Neural cell (in vitro differentiated cells): ENCODE results near the gene IGF2BP2. TPM values are rescaled to one million over a fixed set of nuclear protein-coding genes. Genes with fewer than 3 reads are reported as not detected.

Source experiments
- H2AFZ ChIP-seq: fragments of 200-600, 300-800 bp; sonication (generic), shearing (Covaris generic); 2 replicates; pipeline ENCODE4 v1.6.0; 2014; ENCODE audit warnings: low read depth, mild to moderate bottlenecking, antibody characterized with exemption, low read length, moderate library complexity
- H3F3A ChIP-seq: fragments of 200-600 bp; shearing (Covaris generic); 2 replicates; pipeline ENCODE4 v1.6.1; 2016; ENCODE audit warnings: mild to moderate bottlenecking, moderate library complexity, mixed read lengths, antibody characterized with exemption, low read length; ENCODE audit not compliant: insufficient read depth, poor library complexity, severe bottlenecking
- H3K27ac ChIP-seq: fragments of 200-600, 300-800 bp; sonication (generic), shearing (Covaris generic); 2 replicates; pipeline ENCODE4 v1.5.1; 2014; ENCODE audit warnings: mild to moderate bottlenecking, low read length, moderate library complexity
- H3K27me3 ChIP-seq: fragments of 300-800, 200-600 bp; sonication (generic), shearing (Covaris generic); 2 replicates; pipeline ENCODE4 v1.6.0; 2014; ENCODE audit warnings: mild to moderate bottlenecking, low read depth, low read length, moderate library complexity; ENCODE audit not compliant: insufficient read depth
- H3K36me3 ChIP-seq: fragments of 300-800, 200-600 bp; sonication (generic), shearing (Covaris generic); 2 replicates; pipeline ENCODE4 v1.5.1; 2014; ENCODE audit warnings: mild to moderate bottlenecking, antibody characterized with exemption, low read length, moderate library complexity; ENCODE audit not compliant: insufficient read depth
- H3K4me2 ChIP-seq: fragments of 300-800, 200-600 bp; sonication (generic), shearing (Covaris generic); 2 replicates; pipeline ENCODE4 v1.6.0; 2014; ENCODE audit warnings: mild to moderate bottlenecking, low read length
- H3K4me3 ChIP-seq: fragments of 300-800, 200-600 bp; sonication (generic), shearing (Covaris generic); 2 replicates; pipeline ENCODE4 v1.5.1; 2014; ENCODE audit warnings: mild to moderate bottlenecking, low read length, moderate library complexity
- H3K79me2 ChIP-seq: fragments of 200-600 bp; shearing (Covaris generic); replicated peaks from 2 replicates; pipeline ENCODE4 v1.6.0; 2014; ENCODE audit warnings: mild to moderate bottlenecking, low read length, moderate library complexity; ENCODE audit not compliant: insufficient read depth
- H3K9ac ChIP-seq: fragments of 300-800, 200-600 bp; sonication (generic), shearing (Covaris generic); 2 replicates; pipeline ENCODE4 v1.6.1; 2016; ENCODE audit warnings: mild to moderate bottlenecking, low read length, mixed read lengths
- H3K9me2 ChIP-seq: fragments of 200-600 bp; shearing (Covaris generic); 2 replicates; pipeline ENCODE4 v1.6.1; 2016; ENCODE audit warnings: mild to moderate bottlenecking, low read length, mixed read lengths; ENCODE audit not compliant: insufficient read depth
- H3K9me3 ChIP-seq: fragments of 200-600, 300-800 bp; sonication (generic), shearing (Covaris generic); 2 replicates; pipeline ENCODE4 v1.6.1; 2016; ENCODE audit warnings: mild to moderate bottlenecking, mixed run types, low read length, moderate library complexity, mixed read lengths
- H4K20me1 ChIP-seq: fragments of 200-600 bp; shearing (Covaris generic); 2 replicates; pipeline ENCODE4 v1.6.1; 2016; ENCODE audit warnings: mild to moderate bottlenecking, mixed run types; ENCODE audit not compliant: insufficient read depth
- EP300 ChIP-seq: fragments of 450-650 bp; conservative IDR thresholded peaks from 2 replicates; pipeline ENCODE4 v1.6.1; 2014; ENCODE audit warnings: antibody characterized with exemption, mild to moderate bottlenecking, moderate library complexity; ENCODE audit not compliant: poor library complexity, severe bottlenecking
- EZH2 ChIP-seq: fragments of 200-600, 300-800 bp; shearing (Covaris generic), sonication (generic); IDR thresholded peaks from 2 replicates; pipeline ENCODE4 v1.6.1; 2014; ENCODE audit warnings: antibody characterized with exemption, low read length, borderline replicate concordance, mild to moderate bottlenecking; ENCODE audit not compliant: insufficient read depth, poor library complexity, severe bottlenecking
- MXI1 ChIP-seq: fragments of 450-650 bp; conservative IDR thresholded peaks from 2 replicates; pipeline ENCODE4 v1.6.1; 2014; ENCODE audit warnings: antibody characterized with exemption, mild to moderate bottlenecking; ENCODE audit not compliant: poor library complexity, severe bottlenecking
- POLR2AphosphoS5 ChIP-seq: IDR thresholded peaks from 2 replicates; pipeline ENCODE4 v1.6.1; 2012
- RAD21 ChIP-seq: fragments of 450-650 bp; conservative IDR thresholded peaks from 2 replicates; pipeline ENCODE4 v1.6.1; 2014; ENCODE audit warnings: antibody characterized with exemption, mild to moderate bottlenecking, moderate library complexity
- SMC3 ChIP-seq: fragments of 450-650 bp; conservative IDR thresholded peaks from 2 replicates; pipeline ENCODE4 v1.6.1; 2014; ENCODE audit warnings: antibody characterized with exemption, mild to moderate bottlenecking, moderate library complexity; ENCODE audit not compliant: poor library complexity
- TAF1 ChIP-seq: IDR thresholded peaks from 2 replicates; pipeline ENCODE4 v1.6.1; 2012; ENCODE audit warnings: low read depth
- polyA plus RNA-seq: library from polyadenylated mRNA; depleted of rRNA; stranded (reverse); fragments of >200 nt; gene quantifications from 2 replicates; pipeline ENCODE4 v1.2.3, GENCODE V29; 2014
- TF ChIP-seq, protein P1 (sequence below): IDR thresholded peaks from 2 replicates; pipeline ENCODE4 v1.6.1; 2012; ENCODE audit warnings: borderline replicate concordance
- TF ChIP-seq, protein P2 (sequence below): fragments of 450-650 bp; IDR thresholded peaks from 2 replicates; pipeline ENCODE4 v1.5.1; 2014; ENCODE audit warnings: antibody characterized with exemption, mild to moderate bottlenecking, moderate library complexity; ENCODE audit not compliant: poor library complexity, severe bottlenecking

The IGF2BP2 gene
- polyA plus RNA-seq, 1 donor from 2014 or later, result 46.6 TPM

DNA sequence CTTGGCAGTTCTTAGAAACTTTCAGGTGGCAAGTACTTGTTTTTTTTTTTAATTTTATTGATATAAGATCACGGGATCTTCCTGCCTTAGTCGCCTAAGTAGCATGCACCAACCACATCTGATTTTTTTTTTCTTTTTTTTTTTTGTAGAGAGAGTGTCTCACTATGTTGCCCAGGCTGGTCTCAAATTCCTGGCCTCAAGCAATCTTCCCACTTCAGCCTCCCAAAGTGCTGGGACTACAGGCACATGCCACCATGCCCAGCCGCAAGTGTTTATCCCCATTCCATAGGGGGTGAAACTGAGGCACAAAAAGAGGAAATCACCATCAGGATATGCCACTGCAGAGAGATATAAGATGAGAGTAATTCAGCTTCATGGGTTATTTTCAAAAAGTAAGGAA, 102.9 kb downstream of the IGF2BP2 start:
- no peak overlapping the region for H3K9ac ChIP-seq
- H3F3A ChIP-seq, result no peaks in the 10 kb centered on the region
- H3K9me2 ChIP-seq, result no peaks in the 10 kb centered on the region
- H2AFZ ChIP-seq, result no peak overlapping the region
- H3K27ac ChIP-seq, result no peak overlapping the region
- TF ChIP-seq POLR2AphosphoS5, result no peak
- TF ChIP-seq, protein P1, sequence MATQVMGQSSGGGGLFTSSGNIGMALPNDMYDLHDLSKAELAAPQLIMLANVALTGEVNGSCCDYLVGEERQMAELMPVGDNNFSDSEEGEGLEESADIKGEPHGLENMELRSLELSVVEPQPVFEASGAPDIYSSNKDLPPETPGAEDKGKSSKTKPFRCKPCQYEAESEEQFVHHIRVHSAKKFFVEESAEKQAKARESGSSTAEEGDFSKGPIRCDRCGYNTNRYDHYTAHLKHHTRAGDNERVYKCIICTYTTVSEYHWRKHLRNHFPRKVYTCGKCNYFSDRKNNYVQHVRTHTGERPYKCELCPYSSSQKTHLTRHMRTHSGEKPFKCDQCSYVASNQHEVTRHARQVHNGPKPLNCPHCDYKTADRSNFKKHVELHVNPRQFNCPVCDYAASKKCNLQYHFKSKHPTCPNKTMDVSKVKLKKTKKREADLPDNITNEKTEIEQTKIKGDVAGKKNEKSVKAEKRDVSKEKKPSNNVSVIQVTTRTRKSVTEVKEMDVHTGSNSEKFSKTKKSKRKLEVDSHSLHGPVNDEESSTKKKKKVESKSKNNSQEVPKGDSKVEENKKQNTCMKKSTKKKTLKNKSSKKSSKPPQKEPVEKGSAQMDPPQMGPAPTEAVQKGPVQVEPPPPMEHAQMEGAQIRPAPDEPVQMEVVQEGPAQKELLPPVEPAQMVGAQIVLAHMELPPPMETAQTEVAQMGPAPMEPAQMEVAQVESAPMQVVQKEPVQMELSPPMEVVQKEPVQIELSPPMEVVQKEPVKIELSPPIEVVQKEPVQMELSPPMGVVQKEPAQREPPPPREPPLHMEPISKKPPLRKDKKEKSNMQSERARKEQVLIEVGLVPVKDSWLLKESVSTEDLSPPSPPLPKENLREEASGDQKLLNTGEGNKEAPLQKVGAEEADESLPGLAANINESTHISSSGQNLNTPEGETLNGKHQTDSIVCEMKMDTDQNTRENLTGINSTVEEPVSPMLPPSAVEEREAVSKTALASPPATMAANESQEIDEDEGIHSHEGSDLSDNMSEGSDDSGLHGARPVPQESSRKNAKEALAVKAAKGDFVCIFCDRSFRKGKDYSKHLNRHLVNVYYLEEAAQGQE, result no peak
- TF ChIP-seq MXI1, result no peak
- TF ChIP-seq RAD21, result no peak
- no peak for TF ChIP-seq SMC3
- TF ChIP-seq EZH2, result no peak
- no peaks in the 10 kb centered on the region for H3K36me3 ChIP-seq
- no peaks in the 10 kb centered on the region for H3K9me3 ChIP-seq
- no peak overlapping the region for H3K4me3 ChIP-seq
- H3K4me2 ChIP-seq, result no peak overlapping the region
- peaks cover 16% of the 10 kb centered on the region for H4K20me1 ChIP-seq
- no peaks in the 10 kb centered on the region for H3K27me3 ChIP-seq
- peaks cover 83% of the 10 kb centered on the region for H3K79me2 ChIP-seq

DNA sequence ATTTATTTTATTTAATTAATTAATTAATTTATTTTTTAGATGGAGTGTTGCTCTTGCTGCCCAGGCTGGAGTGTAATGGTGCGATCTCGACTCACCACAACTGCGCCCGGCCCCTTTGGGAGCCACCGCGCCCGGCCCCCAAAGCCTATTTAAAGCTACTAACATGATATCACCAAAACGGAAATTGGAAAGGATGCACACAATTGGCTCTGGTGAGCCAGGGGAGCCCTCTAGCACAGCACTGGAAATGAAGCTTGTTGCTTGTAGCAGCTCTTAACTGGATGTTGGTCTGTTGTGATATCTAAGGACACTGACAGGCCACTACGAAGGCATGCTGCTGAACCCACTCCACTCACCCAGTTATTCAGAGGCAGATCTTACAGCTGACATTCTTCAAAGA, 104.5 kb downstream of the IGF2BP2 start:
- Histone ChIP-seq H3K4me3 (no peak overlapping the region), H3K9me2 (no peaks in the 10 kb centered on the region), H3K27ac (no peak overlapping the region), H3K4me2 (no peak overlapping the region), H3K9ac (no peak overlapping the region), H3K27me3 (no peaks in the 10 kb centered on the region), H3F3A (no peaks in the 10 kb centered on the region), H3K9me3 (no peaks in the 10 kb centered on the region), H3K36me3 (no peaks in the 10 kb centered on the region), H2AFZ (no peak overlapping the region), H4K20me1 (peaks cover 16% of the 10 kb centered on the region), H3K79me2 (peaks cover 82% of the 10 kb centered on the region)
- TF ChIP-seq SMC3 (no peak), EZH2 (no peak), EP300 (no peak), RAD21 (no peak), POLR2AphosphoS5 (no peak), TAF1 (no peak), MXI1 (no peak)
- TF ChIP-seq, protein P2, sequence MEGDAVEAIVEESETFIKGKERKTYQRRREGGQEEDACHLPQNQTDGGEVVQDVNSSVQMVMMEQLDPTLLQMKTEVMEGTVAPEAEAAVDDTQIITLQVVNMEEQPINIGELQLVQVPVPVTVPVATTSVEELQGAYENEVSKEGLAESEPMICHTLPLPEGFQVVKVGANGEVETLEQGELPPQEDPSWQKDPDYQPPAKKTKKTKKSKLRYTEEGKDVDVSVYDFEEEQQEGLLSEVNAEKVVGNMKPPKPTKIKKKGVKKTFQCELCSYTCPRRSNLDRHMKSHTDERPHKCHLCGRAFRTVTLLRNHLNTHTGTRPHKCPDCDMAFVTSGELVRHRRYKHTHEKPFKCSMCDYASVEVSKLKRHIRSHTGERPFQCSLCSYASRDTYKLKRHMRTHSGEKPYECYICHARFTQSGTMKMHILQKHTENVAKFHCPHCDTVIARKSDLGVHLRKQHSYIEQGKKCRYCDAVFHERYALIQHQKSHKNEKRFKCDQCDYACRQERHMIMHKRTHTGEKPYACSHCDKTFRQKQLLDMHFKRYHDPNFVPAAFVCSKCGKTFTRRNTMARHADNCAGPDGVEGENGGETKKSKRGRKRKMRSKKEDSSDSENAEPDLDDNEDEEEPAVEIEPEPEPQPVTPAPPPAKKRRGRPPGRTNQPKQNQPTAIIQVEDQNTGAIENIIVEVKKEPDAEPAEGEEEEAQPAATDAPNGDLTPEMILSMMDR, result no peak
- TF ChIP-seq, protein P1, result no peak
